GM19438 (cell line): ENCODE data around the gene TMEM213.
"Not testable (repeated sequence)": the region's sequence is repeated elsewhere in the genome, so short reads cannot be mapped to it uniquely, and the experiment has no call there.

ENCODE experiments used
- ATAC-seq: cut with Tn5 transposase; IDR thresholded peaks from one replicate; pipeline ENCODE4 v1.9.1; 2021; ENCODE audit warnings: low read depth; ENCODE audit not compliant: unreplicated experiment

The TMEM213 gene

DNA sequence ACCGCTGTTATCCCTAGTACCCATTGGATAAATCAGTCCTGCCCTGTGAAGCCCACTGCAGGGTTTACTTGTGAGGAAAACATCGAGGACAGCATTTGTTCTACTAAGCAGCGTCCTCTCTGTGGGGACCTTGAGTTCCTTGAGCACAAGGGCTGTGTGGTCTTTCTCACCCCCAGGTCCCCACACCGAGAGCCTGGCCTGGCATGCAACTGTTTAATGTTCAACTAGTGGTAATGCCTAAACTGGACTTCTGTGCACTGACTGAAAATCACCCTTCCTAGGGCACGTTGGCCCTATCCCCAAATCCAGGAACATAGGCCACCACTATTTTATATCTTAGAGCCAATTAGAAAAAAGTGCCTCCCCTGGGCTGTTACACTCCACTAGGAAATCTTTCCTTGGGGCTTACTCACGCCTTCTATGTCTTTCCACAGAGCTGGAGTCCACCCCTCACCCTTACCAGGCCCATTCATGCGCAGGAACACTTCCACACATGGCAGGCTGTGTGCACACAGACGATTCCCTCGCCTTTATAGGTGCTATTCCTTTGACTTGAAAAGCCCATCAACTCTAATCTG, 1.7 kb upstream of the TMEM213 start:
- no peak for ATAC-seq

DNA sequence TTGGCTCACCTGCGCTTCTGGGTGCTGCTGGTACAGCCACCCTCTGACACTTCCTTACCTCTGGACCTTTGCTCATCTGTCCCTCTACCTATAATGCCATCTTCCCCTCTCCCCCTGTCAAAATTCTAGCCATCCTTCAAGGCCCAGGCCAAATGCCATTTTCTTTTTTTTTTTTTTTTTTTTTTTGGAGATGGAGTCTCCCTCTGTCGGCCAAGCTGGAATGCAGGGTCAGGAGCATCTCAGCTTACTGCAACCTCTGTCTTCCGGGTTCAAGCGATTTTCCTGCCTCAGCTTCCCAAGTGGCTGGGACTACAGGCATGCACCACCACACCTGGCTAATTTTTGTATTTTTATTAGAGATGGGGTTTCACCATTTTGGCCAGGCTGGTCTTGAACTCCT, 748 bp upstream of the TMEM213 start:
- not testable (repeated sequence) for ATAC-seq

DNA sequence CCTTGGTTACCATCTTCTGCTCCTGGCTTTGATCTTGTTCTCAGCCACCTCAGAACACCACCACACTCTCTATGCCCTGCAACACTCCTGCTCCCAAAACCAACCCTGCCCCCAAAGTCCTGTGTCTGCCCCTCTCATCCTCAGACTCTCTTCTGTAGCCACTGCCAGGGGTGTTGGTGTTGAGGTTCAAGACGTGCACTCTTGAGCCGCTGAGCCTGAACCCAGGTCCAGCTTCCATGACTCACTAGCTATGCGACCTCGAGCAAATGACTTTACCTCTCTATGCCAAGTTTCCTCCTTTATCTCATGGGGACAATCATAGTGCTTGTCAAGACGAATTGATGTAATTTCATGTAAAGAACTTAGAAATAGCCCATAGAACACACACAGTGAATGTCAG, 1.0 kb downstream of the TMEM213 start:
- no peak for ATAC-seq

DNA sequence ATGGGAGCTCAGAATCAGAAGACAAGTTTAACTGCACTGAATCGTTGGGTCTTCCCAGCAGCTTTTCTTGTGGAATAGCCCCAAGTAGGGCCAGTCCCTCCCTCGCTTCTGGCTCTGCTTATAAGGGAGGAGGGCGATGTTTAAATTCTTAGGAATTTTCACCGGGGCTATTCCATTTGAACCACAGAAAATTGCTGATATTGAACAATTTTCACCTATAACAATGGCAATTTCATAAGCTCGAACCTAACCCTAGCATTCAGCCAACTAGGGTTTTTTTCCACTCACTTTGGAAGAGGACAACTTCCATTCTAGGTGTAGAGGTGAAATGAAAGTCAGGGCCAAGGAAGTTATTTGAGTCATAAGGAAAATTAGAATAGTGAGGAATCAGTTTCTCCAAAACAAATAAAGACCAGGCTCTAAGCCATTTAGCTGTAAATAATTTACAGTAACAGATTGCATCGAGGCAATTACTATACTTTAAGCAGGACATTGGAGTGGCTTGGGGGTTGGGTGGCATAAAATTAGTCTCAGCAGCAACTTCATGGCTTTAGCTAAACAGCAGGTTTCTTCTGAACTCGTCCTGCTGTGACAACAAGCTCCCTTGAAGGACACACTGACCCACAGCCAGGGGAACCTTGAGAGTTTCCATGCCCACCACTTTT, 1.7 kb downstream of the TMEM213 start:
- ATAC-seq: no peak

DNA sequence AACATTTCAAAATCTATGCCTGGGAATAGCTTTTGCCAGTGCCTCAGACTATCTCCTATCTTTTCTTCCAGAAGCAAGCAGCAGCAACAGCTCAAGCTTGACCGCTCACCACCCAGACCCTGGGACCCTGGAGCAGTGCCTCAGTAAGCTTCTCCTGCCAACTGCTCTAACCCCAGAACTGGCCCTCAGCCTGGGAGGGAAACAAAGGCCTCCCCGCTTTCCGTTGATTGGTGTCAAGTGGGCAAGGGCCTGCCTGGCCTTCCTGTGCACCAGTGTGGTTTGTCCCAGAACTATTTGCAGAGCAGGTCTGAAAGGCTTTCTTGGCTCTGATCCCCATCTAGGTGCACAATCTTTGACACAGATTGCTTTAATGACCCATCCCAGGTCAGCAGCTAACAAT, 3.5 kb downstream of the TMEM213 start:
- ATAC-seq: no peak

DNA sequence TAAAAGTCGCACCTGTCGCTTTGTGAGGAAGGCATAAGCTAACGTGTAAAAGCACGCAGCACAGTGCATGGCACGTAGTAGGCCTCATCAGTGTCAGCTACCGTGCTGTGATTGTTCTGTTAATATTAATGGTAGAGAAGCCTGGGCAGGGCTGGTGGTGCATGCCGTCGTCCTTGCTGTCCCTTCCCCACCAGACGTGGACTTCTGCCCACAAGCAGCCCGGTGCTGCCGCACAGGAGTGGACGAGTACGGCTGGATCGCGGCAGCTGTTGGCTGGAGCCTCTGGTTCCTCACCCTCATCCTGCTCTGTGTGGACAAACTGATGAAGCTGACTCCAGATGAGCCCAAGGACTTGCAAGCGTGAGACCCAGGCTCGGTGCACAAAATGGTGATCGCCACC, 4.9 kb downstream of the TMEM213 start:
- ATAC-seq: no peak

DNA sequence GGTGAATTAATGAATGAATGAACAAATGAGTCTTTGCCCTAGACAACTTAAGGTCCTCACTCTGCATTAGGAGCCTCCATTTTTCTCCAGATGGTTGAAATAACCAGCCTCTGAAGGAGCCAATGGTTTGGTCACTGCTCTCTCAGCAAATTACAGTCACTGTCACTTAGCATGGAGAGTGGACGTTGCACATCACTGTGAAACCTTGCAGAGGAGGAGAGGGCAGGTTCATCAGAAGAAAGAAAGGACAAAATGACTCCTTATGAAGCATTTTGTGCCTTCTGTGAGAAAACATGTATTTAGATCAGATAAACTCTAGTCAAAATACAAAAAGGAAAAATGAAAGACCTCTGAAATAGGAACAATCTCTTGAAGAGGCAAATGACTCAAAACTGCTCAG, 6.8 kb downstream of the TMEM213 start:
- ATAC-seq: no peak

DNA sequence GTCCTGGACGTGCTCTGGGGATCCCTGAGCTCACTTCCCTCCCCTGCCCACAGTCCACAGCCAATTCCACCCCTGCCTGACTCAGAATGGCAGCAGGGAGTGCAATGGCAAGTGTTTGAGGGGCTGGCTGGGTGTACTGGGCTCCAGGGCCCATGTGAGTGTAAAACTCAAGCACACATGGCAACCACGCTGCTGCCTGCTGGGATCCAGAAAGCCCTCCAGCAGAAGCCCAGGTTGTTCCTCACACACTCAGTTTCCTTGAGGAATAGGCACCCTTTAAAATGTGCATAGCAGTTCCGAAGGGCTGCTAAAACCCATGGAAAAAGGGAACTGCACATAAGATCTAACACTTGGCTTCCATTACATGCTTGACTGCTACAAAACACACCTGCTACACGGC, 11.6 kb downstream of the TMEM213 start:
- no peak for ATAC-seq

DNA sequence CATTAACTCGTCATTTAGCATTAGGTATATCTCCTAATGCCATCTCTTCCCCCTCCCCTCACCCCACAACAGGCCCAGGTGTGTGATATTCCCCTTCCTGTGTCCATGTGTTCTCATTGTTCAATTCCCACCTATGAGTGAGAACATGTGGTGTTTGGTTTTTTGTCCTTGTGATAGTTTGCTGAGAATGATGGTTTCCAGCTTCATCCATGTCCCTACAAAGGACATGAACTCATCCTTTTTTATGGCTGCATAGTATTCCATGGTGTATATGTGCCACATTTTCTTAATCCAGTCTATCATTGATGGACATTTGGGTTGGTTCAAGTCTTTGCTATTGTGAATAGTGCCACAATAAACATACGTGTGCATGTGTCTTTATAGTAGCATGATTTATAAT, 13.5 kb downstream of the TMEM213 start:
- not testable (repeated sequence) for ATAC-seq

DNA sequence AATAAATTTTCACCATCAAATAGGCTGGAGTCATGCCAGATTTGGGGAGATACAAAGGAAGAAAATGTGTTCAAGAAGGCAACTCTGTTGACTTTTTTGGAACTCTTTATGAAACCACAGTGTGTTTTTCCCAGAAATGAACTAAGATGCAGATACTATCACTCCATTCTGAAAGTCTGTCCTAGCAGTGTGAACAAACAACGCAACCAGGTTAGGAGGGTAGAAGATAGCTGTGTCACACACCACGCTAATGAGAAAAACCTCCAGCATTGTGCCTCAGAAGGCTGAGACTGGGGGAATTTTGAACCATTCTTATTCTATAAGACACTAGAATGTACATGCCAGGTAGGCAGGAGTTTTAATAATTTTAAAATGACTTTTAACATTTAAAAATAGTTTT, 16.2 kb downstream of the TMEM213 start:
- ATAC-seq: no peak

DNA sequence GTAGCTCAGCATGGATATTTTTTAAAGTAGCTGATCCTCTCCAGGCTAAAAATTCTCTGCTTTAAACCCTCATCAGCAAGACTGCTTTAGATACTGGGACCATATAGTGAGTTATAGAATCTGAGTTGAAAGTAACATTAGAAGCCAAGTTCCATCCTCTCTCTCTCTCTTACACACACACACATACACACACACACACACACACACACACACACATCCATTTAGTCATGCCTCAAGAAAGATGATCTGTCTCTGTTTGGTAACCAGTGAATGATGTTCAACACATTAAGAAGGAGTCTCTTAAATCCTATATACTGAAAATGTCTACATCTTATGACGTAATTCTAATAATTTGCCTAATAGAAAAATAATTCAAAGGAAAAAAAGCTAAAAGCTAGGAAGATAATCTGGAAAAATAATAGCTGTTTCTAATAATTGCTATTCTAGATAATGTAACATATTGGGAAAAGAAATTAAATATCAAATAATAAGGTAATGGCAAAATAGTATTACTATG, 17.1 kb downstream of the TMEM213 start:
- no peak for ATAC-seq

DNA sequence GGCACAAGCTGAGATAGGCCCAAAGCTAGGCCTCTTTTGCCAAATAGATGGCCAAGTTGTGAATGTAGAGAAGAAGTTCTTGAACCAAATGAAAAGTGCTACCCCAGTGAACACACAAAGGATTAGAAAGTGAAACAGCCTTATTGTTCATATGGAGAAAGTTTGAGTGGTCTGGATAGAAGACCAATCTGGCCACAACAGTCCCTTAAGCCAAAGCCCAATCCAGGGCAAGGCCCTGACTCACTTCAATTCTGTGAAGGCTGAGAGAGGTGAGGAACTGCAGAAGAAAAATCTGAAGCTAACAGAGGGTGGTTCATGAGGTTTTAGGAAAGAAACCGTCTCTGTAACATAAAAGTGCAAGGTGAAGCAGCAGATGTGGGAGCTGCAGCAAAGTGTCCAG, 18.9 kb downstream of the TMEM213 start:
- no peak for ATAC-seq

DNA sequence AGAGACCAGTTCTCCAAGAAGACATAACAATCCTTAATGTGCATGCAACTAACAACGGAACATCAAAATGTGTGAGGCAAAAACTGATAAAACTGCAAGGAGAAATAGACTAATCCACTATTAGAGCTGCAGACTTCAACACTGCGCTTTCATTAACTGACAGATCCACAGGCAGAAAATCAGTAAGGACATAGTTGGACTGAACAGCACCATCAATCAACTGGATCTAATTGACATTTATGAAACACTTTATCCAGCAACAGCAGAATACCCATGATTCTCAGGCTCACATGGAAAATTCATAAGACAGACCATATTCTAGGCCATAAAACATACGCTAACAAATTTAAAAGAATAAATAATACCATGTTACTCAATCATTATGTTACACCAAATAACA, 21.8 kb downstream of the TMEM213 start:
- no peak for ATAC-seq

DNA sequence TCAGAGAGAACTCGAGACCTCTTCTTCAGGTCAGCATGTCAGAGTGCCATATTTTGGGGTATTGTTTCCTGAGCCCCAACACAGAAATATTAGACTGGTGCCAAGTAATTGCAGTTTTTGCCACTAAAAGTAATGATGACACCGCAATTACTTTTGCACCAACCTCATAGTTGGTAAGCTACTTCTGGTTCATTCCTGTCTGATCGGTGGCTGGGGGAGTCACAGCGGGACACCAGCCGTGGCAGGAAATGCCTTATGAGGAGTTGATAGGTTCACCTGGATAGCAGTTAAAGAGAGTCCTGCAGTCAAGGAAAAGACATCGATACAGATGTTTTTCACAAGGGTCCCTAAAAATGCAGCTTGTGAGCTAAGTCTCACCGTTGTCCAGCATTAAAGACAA, 24.1 kb downstream of the TMEM213 start:
- ATAC-seq: no peak

DNA sequence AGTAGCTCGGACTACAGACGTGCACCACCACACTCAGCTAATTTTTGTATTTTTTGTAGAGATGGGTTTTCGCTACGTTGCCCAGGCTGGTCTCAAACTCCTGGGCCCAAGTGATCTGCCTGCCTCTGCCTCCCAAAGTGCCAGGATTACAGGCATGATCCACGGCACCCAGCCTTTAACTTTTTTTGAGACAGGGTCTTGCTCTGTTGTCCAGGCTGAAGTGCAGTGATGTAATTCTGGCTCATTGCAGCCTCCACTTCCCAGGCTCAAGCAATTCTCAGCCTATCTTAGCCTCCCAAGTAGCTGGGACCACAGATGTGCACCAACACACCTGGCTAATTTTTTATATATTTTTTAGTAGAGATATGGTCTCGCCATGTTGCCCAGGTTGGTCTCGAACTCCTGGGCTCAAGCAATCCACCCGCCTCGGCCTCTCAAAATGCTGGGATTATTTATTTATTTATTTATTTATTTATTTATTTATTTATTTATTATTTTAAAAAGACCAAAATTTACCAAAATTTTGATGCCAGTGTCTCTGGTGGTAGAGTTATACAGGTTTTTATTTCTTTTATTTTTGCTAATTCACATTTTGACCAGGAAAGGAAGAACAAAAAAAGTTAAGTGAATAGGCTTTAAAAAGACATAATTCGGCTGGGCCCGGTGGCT, 25.2 kb downstream of the TMEM213 start:
- no peak for ATAC-seq

DNA sequence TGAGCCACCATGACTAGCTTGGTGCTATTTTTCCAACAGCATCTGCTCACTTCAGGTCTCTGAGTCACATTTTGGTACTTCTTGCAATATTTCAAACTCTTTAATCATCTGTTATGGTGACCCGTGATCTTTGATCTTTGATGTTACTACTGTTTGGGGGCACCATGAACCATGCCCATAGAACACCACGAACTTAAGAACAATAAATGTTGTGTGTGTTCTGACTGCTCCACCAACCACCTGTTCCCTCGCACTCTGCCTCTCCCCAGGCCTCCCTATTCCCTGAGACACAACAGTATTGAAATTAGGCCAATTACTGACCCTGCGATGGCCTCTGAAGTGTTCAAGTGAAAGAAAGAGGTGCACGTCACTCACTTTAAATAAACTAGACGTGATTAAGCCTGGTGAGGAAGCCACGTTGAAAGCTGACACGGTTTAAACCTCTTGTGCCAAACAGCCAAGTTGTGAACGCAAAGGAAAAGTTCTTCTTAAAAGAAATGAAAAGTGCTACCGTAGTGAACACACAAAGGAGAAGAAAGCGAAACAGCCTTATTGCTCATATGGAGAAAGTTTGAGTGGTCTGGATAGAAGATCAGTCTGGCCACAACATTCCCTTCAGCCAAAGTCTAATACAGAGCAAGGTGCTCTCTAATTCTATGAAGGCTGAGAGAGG, 27.4 kb downstream of the TMEM213 start:
- no peak for ATAC-seq

DNA sequence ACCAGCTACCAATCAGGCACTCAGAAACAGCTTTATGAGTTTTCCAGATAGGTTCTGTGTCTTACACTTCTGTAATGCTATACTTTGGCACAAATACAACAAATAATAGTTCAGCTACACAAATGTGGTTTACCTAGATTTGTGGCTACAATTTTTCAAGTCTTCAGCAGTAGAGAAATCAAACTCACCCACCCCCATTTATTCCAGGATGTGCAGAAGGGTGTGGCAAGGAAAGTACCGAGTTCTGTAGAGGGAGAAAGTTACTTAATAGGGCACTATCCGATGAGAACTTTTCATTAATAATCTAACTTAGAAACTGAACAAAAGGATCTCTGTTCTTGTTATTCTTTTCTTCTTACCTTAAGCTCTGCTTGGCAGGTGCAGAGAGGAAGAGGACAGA, 30.5 kb downstream of the TMEM213 start:
- no peak for ATAC-seq

DNA sequence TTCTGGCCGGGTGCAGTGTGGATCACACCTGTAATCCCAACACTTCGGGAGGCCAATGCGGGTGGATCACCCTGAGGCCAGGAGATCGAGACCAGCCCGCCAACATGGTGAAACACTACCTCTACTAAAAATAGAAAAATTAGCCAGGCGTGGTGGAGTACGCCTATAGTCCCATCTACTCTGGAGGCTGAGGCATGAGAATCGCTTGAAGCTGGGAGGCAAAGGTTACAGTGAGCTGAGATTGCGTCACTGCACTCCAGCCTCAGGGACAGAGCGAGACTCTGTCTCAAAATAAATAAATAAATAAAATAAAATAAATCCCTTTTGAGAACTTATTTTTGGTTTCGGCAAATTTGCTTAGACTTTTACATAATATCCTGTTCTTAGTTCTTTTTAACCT, 31.5 kb downstream of the TMEM213 start:
- ATAC-seq: no peak

DNA sequence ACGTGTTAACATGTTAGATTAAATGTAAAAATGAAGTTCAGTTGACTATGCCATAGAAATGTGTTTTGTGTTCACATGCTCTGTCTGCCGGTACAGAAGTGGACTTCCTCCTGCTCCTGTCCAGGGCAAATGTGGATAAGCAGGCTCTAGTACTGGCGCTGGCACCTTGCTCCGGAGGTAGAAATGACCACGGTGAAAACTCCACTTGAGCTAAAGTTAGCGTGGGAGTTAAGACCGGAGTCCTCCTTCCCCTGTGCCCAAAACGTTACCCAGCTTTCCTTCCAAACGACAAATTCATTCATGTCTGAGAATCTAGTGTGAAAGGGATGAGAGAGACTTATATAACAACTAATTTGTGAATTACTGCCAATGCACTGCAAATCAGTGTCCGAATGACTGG, 35.2 kb downstream of the TMEM213 start:
- no peak for ATAC-seq

DNA sequence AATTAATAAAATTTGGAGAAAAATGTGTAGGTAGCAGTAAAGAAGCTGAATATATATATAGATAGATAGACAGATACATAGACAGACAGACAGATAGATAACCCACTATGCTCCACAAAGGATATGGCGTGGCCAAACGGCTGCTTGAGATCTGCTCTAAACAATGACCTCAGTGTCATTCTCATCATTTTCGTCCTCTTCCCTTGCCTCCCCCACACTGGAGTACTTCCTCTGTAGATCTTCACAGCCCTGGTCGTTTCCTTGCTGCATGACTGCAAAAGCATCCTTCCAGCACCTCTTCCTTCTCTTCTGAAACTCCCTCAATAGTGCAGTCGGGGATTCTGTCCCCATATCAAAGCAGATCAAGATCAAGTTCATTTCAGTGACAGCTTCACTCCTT, 35.8 kb downstream of the TMEM213 start:
- no peak for ATAC-seq

DNA sequence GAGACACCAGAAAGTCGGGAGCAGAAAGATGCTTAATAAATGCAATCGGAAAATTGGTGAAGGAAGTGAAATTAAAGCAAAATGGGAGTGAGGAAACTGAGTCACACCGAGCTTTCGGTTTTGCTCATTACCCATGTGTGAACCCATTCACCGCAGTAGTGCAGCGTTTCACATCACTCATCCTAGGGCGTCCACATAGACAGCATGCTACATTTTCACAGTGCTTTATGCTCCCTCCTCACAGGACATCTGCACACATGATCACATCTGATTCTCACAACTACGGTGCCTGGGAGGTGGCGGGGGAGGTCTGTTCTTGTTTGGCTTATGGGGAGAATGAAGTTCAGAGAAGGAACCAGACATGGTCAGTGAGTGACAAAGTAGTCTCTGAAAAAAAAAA, 36.8 kb downstream of the TMEM213 start:
- ATAC-seq: no peak

DNA sequence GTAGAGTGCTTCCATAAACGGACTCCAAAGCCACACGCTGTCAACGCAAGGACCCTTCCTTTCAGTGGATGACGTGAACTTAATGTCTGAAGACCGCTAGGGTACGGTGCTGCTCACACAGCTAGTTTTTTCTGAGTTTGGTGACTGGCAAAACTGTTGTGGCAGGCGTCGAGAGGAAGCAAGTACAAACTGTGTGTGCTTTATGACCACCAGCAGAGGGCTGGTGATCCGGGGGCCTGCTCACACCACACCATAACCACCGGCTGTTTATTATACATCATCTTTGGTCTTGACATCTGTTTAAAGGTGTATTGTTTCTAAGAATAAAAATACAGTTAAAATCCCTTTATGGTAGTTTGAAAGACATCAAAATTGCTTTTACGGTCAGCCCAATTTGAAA, 37.3 kb downstream of the TMEM213 start:
- ATAC-seq: no peak
